Stimulated activated CD8-positive, alpha-beta memory T cell treated with anti-CD3 and anti-CD28 coated beads, Interleukin-12 subunit alpha, Interleukin-12 subunit beta, amount 100 ng/mL, for 4 hours (primary cell): ENCODE data around the gene CREB5.
"Not testable (repeated sequence)": the region's sequence is repeated elsewhere in the genome, so short reads cannot be mapped to it uniquely, and the experiment has no call there.

Experiments
- DNase-seq: peaks from one replicate; pipeline ENCODE4 v3.0.0-alpha.2; 2020; ENCODE audit warnings: low read depth

The CREB5 gene

GRCh38 chr7:28815369-28815927 is 403.1 kb downstream of the CREB5 start:
- no peak for DNase-seq

- no peak for DNase-seq
Measured at GRCh38 chr7:28815928-28816373, 403.6 kb downstream of the CREB5 start.

GRCh38 chr7:28818996-28819395 is 406.7 kb downstream of the CREB5 start:
- no peak for DNase-seq

- DNase-seq, result no peak
Measured at GRCh38 chr7:28823582-28823981, 411.3 kb downstream of the CREB5 start.

- not testable (repeated sequence) for DNase-seq
Measured at GRCh38 chr7:28825817-28826448, 413.6 kb downstream of the CREB5 start.

GRCh38 chr7:28830846-28831245 is 418.5 kb downstream of the CREB5 start:
- DNase-seq, result no peak

- DNase-seq, result no peak
Measured at GRCh38 chr7:28832669-28833068, 420.4 kb downstream of the CREB5 start.

- DNase-seq, result no peak
Measured at GRCh38 chr7:28835800-28836199, 423.5 kb downstream of the CREB5 start.

GRCh38 chr7:28836716-28837115 is 424.4 kb downstream of the CREB5 start:
- DNase-seq, result no peak

- DNase-seq, result no peak
Measured at GRCh38 chr7:28837216-28837615, 424.9 kb downstream of the CREB5 start.

- no peak for DNase-seq
Measured at GRCh38 chr7:28840592-28840995, 428.3 kb downstream of the CREB5 start.

GRCh38 chr7:28841766-28842165 is 429.4 kb downstream of the CREB5 start:
- DNase-seq, result no peak

GRCh38 chr7:28842769-28843295 is 430.5 kb downstream of the CREB5 start:
- DNase-seq, result no peak

- DNase-seq, result no peak
Measured at GRCh38 chr7:28845106-28845505, 432.8 kb downstream of the CREB5 start.

GRCh38 chr7:28847176-28847575 is 434.9 kb downstream of the CREB5 start:
- DNase-seq, result no peak

- no peak for DNase-seq
Measured at GRCh38 chr7:28847681-28848080, 435.4 kb downstream of the CREB5 start.

- DNase-seq, result no peak
Measured at GRCh38 chr7:28848906-28849305, 436.6 kb downstream of the CREB5 start.

GRCh38 chr7:28850699-28851098 is 438.4 kb downstream of the CREB5 start:
- no peak for DNase-seq

- no peak for DNase-seq
Measured at GRCh38 chr7:28853150-28853549, 440.8 kb downstream of the CREB5 start.

GRCh38 chr7:28853834-28854749 is 441.8 kb downstream of the CREB5 start:
- DNase-seq, result peak; percentile 50

- no peak for DNase-seq
Measured at GRCh38 chr7:28854750-28855074, 442.4 kb downstream of the CREB5 start.

GRCh38 chr7:28855538-28856217 is 443.4 kb downstream of the CREB5 start:
- DNase-seq, result no peak
